Activated T-cell treated with anti-CD3 and anti-CD28 coated beads, Interleukin-2, amount 50 U/mL, for 4 hours (primary cell): ENCODE results near the gene ACVR2B. TPM values are rescaled to one million over a fixed set of nuclear protein-coding genes. Genes with fewer than 3 reads are reported as not detected.

Source experiments
- ATAC-seq, 2 donors: fragments of 200-7000 bp; cut with Tn5 transposase; one replicate each; pipeline ENCODE4 v1.10.0; 2021
- DNase-seq: peaks from one replicate; pipeline ENCODE4 v3.0.0-alpha.2; 2020
- H3K27me3 Mint-ChIP-seq: one replicate; pipeline ENCODE4 v1.8.0; 2021; ENCODE audit warnings: low read depth, mixed read lengths
- H3K36me3 Mint-ChIP-seq: one replicate; pipeline ENCODE4 v1.8.0; 2022; ENCODE audit warnings: mixed read lengths; ENCODE audit not compliant: insufficient read depth
- H3K4me1 Mint-ChIP-seq: one replicate; pipeline ENCODE4 v1.8.0; 2021; ENCODE audit warnings: low read depth, mixed read lengths
- H3K4me3 Mint-ChIP-seq: one replicate; pipeline ENCODE4 v1.8.0; 2021; ENCODE audit warnings: mild to moderate bottlenecking, moderate library complexity, mixed read lengths
- H3K9me3 Mint-ChIP-seq: one replicate; pipeline ENCODE4 v1.8.0; 2021; ENCODE audit warnings: mixed read lengths
- total RNA-seq, 3 donors: library from RNA; stranded (reverse); gene quantifications; one replicate each; pipeline ENCODE4 v1.2.1, GENCODE V29; 2021

ACVR2B gene
- total RNA-seq, 3 donors from 2014 or later = 4.5 to 5.5 (median 4.5) TPM

DNA sequence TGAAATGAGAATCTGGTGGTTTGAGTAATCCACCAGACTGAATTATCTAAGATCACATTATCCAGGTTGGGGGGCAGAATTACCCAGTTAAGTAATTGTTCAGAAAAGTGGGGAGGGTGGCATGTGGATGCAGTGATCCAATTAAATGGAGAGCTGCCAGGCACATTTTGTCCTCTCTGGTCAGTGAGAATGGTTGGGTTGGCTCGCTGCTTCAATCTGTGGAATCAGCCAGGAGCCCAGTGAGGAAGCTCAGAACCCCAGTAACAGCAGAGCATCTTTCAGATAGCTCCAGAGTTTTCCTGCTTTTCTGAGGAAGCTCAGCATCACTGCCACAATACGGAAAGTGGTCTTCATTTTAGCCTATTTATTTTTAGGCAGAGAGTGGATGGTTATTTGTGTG lies 36.1 kb downstream of the ACVR2B start:
- H3K27me3 Mint-ChIP-seq = no peaks in the 10 kb centered on the region
- no peaks in the 10 kb centered on the region for H3K36me3 Mint-ChIP-seq
- H3K4me3 Mint-ChIP-seq = no peak overlapping the region
- H3K4me1 Mint-ChIP-seq = no peaks in the 10 kb centered on the region
- H3K9me3 Mint-ChIP-seq = no peaks in the 10 kb centered on the region
- DNase-seq (no peak), ATAC-seq (no peak)

DNA sequence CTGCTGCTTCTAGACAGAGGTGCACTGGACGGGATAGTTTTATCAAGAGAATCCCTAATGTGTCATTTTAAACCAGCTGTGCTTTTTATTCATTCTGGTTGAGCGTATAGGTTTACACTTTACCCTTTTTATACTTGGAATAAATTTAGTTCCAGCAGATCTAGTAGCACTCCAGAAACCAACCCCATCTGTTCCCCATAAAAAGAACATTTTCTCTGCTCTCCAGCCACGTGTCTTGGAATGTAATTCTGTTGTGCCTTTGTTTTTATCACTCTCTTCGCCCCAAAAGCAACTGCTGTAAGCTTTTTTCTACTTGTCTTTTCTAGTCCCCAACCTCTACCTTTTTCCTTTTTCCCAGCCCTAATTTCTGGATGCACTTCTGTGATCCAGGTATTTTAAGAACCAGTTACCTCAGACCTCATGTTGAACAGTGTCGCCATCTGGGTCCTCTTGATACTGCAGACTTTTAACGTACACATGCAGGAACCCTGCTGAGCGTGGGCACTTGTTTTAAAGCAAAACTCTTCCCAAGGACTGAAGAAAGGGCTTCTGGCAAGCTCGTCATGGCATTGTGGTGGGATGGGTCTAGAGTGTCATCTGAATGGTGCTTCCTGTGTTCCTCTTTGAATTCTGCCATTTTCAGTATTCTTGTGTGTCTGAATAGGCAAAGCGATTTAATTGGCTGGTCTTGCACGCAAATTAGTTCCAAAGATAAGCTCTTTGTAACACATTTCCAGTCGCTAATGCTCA lies 36.8 kb downstream of the ACVR2B start:
- Mint-ChIP-seq H3K4me3 (no peak overlapping the region), H3K9me3 (no peaks in the 10 kb centered on the region), H3K36me3 (no peaks in the 10 kb centered on the region), H3K27me3 (no peaks in the 10 kb centered on the region), H3K4me1 (no peaks in the 10 kb centered on the region)
- DNase-seq = no peak
- no peak for ATAC-seq

DNA sequence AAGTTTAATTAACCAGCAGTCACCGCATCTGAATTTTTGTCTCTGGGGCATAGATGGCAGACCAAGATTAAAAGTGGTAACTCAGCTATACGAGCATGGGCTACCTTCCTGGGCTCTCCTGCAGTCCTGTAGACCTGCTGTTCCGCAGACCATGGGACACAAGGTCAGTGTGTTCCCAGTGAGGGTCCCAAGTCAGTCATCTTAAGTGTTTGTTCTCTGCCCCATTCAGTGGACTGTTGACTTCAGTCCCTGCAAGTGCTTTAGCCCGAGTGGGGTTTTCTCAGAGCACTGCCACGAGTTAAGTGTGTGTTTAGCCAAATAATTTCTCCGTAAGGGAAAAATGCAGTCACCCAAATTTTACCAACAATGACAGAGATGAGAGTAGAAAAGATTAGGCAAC lies 37.5 kb downstream of the ACVR2B start:
- ATAC-seq = no peak
- DNase-seq = no peak
- Mint-ChIP-seq H3K4me1 (no peaks in the 10 kb centered on the region), H3K4me3 (no peak overlapping the region), H3K27me3 (no peaks in the 10 kb centered on the region), H3K36me3 (no peaks in the 10 kb centered on the region), H3K9me3 (no peaks in the 10 kb centered on the region)

DNA sequence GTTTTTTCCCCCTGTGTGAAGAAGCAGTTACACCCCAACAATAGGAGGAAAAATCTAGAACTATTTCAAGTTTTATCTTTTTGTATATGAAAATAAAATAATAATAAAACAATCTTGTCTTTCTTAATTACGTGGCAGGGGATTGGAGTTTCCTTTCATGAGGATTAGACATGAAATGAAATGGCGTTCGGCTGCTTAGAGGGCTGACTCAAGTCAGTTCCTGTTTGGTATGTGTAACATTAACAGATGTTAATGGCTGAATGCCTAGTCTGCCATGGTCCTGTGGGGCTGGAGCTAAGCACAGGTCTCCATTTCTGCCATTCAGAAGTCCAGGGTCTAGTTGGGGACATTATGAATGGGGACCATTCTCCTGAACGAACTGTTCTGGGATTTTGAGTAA lies 39.3 kb downstream of the ACVR2B start:
- Mint-ChIP-seq H3K36me3 (no peaks in the 10 kb centered on the region), H3K9me3 (no peaks in the 10 kb centered on the region), H3K4me1 (peaks cover 10% of the 10 kb centered on the region), H3K27me3 (no peaks in the 10 kb centered on the region), H3K4me3 (no peak overlapping the region)
- ATAC-seq (no peak), DNase-seq (no peak)

DNA sequence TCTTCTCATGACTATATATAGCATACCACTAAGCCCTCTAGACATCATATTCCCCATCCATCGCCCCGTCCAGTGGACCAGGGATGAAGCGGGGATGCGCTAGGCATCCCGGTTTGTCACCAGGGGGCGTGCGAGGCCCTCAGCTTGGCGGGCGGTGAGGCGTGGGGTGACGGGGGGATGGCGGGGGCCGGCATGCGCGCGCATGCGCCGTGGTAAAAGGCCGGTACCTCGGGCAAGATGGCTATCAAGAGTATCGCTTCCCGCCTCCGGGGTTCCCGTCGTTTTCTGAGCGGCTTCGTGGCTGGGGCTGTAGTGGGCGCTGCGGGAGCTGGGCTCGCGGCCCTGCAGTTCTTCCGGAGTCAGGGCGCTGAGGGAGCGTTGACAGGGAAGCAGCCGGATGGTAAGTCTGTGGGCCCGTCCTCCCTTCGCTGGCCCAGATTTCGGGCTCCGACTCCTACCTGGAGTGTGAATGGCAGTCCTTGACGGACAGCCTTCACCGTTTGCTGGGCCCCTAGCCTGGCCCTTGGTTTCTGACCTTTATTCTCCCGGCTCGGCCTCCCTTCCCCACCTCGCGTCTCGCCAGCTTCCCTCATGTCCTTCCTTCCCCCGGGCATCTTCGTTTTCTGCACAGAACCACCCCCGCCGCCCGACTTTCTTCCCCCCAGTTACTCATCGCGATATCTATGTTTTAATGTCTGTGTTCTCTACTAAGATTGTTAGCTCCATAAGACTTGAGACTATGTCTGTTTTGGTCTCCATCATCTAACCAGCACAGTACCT lies 42.6 kb downstream of the ACVR2B start, which contains the start of gene EXOG:
Gene EXOG (plus strand): TSS at position 210 of the 780 bp plus-strand sequence. CDS start 28 bp downstream, at position 238.
- DNase-seq (peak; percentile 94), ATAC-seq (peak; percentile 89 to 90)
- Mint-ChIP-seq H3K9me3 (no peaks in the 10 kb centered on the region), H3K36me3 (peaks cover 8% of the 10 kb centered on the region), H3K4me3 (peak within 1 kb of the TSS; percentile 98), H3K27me3 (no peaks in the 10 kb centered on the region), H3K4me1 (peaks cover 17% of the 10 kb centered on the region)

DNA sequence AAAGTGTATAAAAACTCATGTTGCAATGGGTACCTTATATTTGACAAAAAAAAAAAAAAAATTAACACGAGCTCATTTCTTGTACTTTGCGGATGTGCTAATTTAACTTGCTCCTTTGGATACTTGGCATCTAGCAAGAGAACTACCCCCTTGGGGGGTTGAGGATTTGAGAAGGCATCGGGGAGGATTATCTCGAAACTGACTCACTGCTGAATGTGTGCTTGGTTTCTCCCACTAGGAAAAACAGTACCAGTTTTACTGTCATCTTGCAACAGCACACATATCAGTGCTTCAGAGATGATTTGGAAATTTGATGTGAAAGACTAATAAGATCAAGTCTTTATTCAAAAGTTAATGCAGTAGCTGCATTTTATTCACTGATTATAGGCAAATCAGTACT lies 43.3 kb downstream of the ACVR2B start:
- peak overlapping the region; percentile 98 for H3K4me3 Mint-ChIP-seq
- ATAC-seq (no peak), DNase-seq (no peak)
- H3K9me3 Mint-ChIP-seq = no peaks in the 10 kb centered on the region
- peaks cover 17% of the 10 kb centered on the region for H3K4me1 Mint-ChIP-seq
- peaks cover 11% of the 10 kb centered on the region for H3K36me3 Mint-ChIP-seq
- no peaks in the 10 kb centered on the region for H3K27me3 Mint-ChIP-seq

DNA sequence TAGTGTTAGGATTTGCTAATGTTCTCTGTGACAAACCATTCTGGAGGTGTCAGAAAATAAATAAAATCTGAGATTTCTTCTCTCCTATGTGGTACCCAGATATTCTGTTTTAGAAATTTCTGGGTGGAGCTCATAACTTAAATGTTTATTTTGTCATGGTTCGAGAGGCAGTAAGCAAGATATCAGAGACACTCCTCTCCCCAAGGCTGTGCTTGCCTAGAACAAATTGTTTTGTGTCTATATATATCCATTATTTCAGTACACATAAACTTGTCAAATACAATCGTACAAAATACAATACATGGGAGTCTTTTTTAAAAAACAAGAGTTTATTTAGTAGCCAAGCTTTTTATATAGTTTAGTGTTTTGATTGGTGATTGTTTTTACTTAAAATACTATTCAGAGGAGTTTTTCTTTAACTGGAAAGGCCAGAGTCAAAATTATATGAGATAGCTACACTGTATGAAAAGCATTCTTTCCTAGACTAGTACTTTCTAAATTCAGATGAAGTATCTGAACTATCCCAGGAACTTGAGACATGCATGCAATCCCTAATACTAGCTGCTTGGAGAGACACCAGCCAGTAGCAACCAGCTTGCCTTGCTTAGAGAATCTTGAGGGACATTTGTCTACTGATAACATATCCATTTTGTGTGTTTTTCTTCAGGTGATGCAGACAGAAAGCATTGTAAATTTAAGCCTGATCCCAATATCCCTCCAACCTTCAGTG lies 47.2 kb downstream of the ACVR2B start:
- Mint-ChIP-seq H3K4me3 (no peak overlapping the region), H3K9me3 (no peaks in the 10 kb centered on the region), H3K27me3 (no peaks in the 10 kb centered on the region), H3K36me3 (peaks cover 21% of the 10 kb centered on the region), H3K4me1 (peaks cover 17% of the 10 kb centered on the region)
- ATAC-seq = no peak
- no peak for DNase-seq

DNA sequence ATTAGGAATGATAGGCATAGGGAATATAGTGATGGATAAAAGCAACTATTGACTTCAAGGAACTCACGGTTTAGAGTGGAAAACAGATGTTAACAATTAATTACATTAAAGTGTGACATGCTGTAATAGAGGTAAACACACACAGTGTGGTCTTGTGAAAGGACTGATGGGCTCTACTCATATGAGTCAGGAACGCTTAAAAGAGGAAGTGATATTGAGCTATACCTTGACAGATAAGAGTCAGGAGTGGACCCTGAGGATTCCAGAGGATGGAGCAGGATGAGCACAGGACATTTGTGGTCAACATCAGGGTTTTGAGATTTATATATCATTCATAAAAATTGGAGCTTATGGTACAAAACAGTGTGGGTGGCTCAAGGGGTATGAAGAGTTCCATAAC lies 53.4 kb downstream of the ACVR2B start:
- Mint-ChIP-seq H3K27me3 (no peaks in the 10 kb centered on the region), H3K4me3 (no peak overlapping the region), H3K36me3 (peaks cover 33% of the 10 kb centered on the region), H3K9me3 (no peaks in the 10 kb centered on the region), H3K4me1 (no peaks in the 10 kb centered on the region)
- DNase-seq (no peak), ATAC-seq (no peak)

DNA sequence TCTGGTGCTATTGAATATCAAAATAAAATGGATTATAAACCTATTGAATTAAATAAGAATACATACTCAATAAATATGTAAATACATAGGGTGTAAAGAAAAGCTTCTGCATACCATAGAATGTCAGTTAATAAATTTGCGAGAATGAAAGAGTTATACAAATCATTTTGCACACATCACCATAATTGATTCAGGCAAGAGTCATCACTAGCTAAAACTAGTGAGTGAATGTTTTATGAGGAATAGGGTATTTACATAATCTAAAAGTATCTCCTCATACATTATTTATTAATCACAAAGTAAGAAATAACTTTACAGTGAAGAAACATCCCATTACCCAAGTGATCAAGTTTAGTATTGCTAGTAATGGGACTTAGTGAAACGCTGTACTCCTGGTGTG lies 56.0 kb downstream of the ACVR2B start:
- Mint-ChIP-seq H3K9me3 (no peaks in the 10 kb centered on the region), H3K36me3 (peaks cover 35% of the 10 kb centered on the region), H3K4me3 (no peak overlapping the region), H3K4me1 (no peaks in the 10 kb centered on the region), H3K27me3 (no peaks in the 10 kb centered on the region)
- ATAC-seq = no peak
- DNase-seq = no peak

DNA sequence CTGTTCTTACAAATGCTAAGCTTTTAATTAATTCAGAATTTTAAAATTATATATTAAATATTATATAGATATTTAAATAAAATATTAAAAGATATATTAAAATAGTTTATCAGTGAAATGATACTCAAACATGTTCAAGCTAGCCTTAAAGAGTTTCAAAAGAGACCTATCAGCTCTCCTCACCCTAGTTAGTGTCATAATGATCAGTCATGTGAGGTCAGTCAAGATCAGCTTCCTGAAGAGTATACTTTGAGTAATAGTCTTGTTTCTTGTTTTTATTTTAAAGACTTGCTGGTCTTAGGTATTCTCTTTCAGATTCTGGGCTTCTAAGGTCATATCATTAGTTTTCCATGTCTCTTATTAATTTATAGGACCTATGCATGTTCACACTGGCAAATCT lies 56.9 kb downstream of the ACVR2B start:
- DNase-seq (no peak), ATAC-seq (no peak)
- Mint-ChIP-seq H3K9me3 (no peaks in the 10 kb centered on the region), H3K4me1 (no peaks in the 10 kb centered on the region), H3K36me3 (peaks cover 35% of the 10 kb centered on the region), H3K4me3 (no peak overlapping the region), H3K27me3 (no peaks in the 10 kb centered on the region)

DNA sequence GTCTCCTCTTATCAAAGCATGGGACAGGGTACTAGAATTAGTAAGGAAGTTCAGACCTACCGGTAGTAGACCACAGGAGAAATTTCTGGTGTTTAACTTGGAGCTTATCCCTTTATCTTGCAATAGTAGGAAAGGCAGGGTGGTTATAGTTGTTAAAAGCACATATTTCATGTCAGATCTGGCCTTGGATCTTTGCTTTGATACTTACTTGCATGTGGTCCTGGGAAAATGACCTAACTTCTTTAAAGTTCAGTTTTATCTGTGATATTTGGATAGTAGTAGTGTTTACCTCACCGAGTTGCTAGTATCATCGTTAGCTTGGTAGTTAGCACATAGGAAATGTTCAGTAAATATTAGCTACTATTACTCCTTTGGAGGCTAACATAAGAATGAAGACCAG lies 57.9 kb downstream of the ACVR2B start:
- H3K27me3 Mint-ChIP-seq = no peaks in the 10 kb centered on the region
- H3K4me1 Mint-ChIP-seq = no peaks in the 10 kb centered on the region
- ATAC-seq = no peak
- DNase-seq = no peak
- no peaks in the 10 kb centered on the region for H3K9me3 Mint-ChIP-seq
- peaks cover 38% of the 10 kb centered on the region for H3K36me3 Mint-ChIP-seq
- H3K4me3 Mint-ChIP-seq = no peak overlapping the region

DNA sequence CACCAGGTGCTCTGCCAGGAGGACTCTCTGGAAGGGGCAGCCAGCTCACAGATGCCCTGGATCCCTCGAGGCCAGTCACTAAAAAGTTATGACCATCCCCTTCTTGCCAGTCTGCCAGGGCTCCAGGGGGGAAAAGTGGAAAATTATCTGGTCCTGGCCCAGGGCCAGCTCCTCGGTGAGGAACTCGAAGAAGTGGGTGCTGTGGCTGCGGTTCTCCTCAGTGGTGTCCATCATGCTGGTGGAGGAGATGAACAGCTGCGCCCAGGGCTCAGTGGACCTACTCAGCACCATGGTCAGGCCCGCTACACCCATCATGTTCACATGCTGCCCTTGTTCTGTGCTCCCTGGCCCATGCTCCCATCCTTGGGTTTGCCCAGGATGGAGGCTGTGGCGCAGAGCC lies 61.7 kb downstream of the ACVR2B start:
- Mint-ChIP-seq H3K4me1 (peaks cover 22% of the 10 kb centered on the region), H3K27me3 (no peaks in the 10 kb centered on the region), H3K36me3 (peaks cover 30% of the 10 kb centered on the region), H3K4me3 (no peak overlapping the region), H3K9me3 (no peaks in the 10 kb centered on the region)
- DNase-seq (no peak), ATAC-seq (no peak)

DNA sequence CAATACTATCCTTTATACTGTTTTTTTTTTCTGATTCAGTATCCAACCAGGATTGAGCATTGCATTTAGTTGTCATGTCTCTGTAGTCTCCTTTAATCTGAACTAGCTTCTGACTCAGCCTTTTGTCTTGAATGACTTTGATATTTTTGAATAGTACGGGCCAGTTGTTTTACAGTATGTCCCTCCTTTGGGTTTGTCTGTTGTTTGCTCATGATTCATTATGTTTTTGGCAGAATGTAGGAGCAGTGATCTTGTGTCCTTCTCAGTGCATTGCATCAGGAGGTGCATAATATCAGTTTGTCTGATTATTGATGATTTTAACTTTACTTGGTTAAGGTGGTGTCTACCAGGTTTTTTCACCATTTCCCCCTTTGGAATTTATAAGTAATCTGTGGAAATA lies 63.0 kb downstream of the ACVR2B start:
- Mint-ChIP-seq H3K4me1 (peaks cover 32% of the 10 kb centered on the region), H3K27me3 (no peaks in the 10 kb centered on the region), H3K36me3 (peaks cover 23% of the 10 kb centered on the region), H3K4me3 (no peak overlapping the region), H3K9me3 (no peaks in the 10 kb centered on the region)
- ATAC-seq = no peak
- DNase-seq = no peak

DNA sequence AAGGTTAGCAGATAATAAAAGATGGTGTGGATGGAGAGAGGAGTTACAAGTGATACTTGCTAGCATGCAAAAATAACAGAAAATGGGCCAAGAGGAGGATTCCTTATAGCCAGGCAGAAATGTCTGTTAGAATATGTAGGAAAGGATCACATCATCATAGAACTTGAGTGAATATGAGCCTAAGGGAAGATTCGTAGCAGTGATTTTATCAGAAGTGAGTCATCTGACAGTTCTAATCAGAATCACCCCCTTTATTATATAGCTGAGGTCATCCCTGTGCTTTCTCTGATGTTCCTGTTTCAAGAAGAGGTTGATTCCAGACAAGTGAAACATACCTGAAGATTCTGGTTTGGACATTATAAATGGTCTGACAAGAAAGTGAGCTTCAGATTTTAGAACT lies 65.3 kb downstream of the ACVR2B start:
- Mint-ChIP-seq H3K4me3 (no peak overlapping the region), H3K36me3 (peaks cover 24% of the 10 kb centered on the region), H3K4me1 (peaks cover 32% of the 10 kb centered on the region), H3K9me3 (no peaks in the 10 kb centered on the region), H3K27me3 (no peaks in the 10 kb centered on the region)
- no peak for ATAC-seq
- DNase-seq = no peak
